WTC11 (cell line): ENCODE measurements around the gene GBF1. TPM values are rescaled to one million over a fixed set of nuclear protein-coding genes. Genes with fewer than 3 reads are reported as not detected.

Source experiments
- ATAC-seq: fragments of 200-7000 bp; cut with Tn5 transposase; 2 replicates; pipeline ENCODE4 v1.10.0; 2021; ENCODE audit warnings: mild to moderate bottlenecking, moderate library complexity
- CTCF ChIA-PET: fragments of 300-600 bp; sonication (Branson Sonifier 250); formaldehyde crosslinking; loops from one replicate; lab custom pipeline; 2021; ENCODE audit warnings: antibody characterized with exemption; lab: Charles Lee
- POLR2A ChIA-PET: fragments of 350-600 bp; sonication (Branson Sonifier 250); formaldehyde crosslinking; loops from one replicate; lab custom pipeline; 2021; ENCODE audit warnings: antibody characterized with exemption; lab: Charles Lee
- DNase-seq: peaks from one replicate; pipeline ENCODE4 v3.0.0; 2021; ENCODE audit warnings: low spot score
- H3K27ac Mint-ChIP-seq: 2 replicates; pipeline ENCODE4 v1.8.0; 2021; ENCODE audit warnings: mixed read lengths
- H3K27me3 Mint-ChIP-seq: 2 replicates; pipeline ENCODE4 v1.8.0; 2021; ENCODE audit warnings: low read depth, mild to moderate bottlenecking, moderate library complexity, mixed read lengths
- H3K36me3 Mint-ChIP-seq: 2 replicates; pipeline ENCODE4 v1.8.0; 2021; ENCODE audit warnings: mixed read lengths
- H3K4me1 Mint-ChIP-seq: 2 replicates; pipeline ENCODE4 v1.8.0; 2022; ENCODE audit warnings: mixed read lengths
- H3K4me3 Mint-ChIP-seq: 2 replicates; pipeline ENCODE4 v1.8.0; 2021; ENCODE audit warnings: mild to moderate bottlenecking, moderate library complexity, mixed read lengths
- H3K9me3 Mint-ChIP-seq: 2 replicates; pipeline ENCODE4 v1.8.0; 2021; ENCODE audit warnings: mixed read lengths
- ATF1 ChIP-seq: sonication (generic); formaldehyde crosslinking; IDR thresholded peaks from 2 replicates; pipeline ENCODE4 v1.8.1; 2023; ENCODE audit warnings: mild to moderate bottlenecking, moderate library complexity, missing genetic modification reagents
- ELF4 ChIP-seq: sonication (generic); formaldehyde crosslinking; IDR thresholded peaks from 2 replicates; pipeline ENCODE4 v1.8.1; 2022; ENCODE audit warnings: low read depth, mild to moderate bottlenecking, moderate library complexity, missing genetic modification reagents
- HMGA2 ChIP-seq: fragments of 250-450 bp; sonication (Bioruptor Pico); IDR thresholded peaks from 2 replicates; pipeline ENCODE4 v1.4.0; 2021; ENCODE audit warnings: mild to moderate bottlenecking, moderate library complexity
- IRF2 ChIP-seq: sonication (generic); formaldehyde crosslinking; IDR thresholded peaks from 2 replicates; pipeline ENCODE4 v1.8.0; 2022; ENCODE audit warnings: low read depth, missing genetic modification reagents, borderline replicate concordance
- JAZF1 ChIP-seq: fragments of 250-450 bp; sonication (Bioruptor Pico); IDR thresholded peaks from 2 replicates; pipeline ENCODE4 v1.9.0; 2021; ENCODE audit warnings: moderate library complexity, mild to moderate bottlenecking, inconsistent platforms
- NFATC4 ChIP-seq: fragments of 250-450 bp; sonication (Bioruptor Pico); IDR thresholded peaks from 2 replicates; pipeline ENCODE4 v1.9.0; 2021; ENCODE audit warnings: mild to moderate bottlenecking
- NFYB ChIP-seq: sonication (generic); formaldehyde crosslinking; conservative IDR thresholded peaks from 2 replicates; pipeline ENCODE4 v1.8.0; 2022; ENCODE audit warnings: low read depth, missing genetic modification reagents
- NR1H2 ChIP-seq: sonication (generic); formaldehyde crosslinking; IDR thresholded peaks from 2 replicates; pipeline ENCODE4 v1.9.0; 2021; ENCODE audit warnings: mild to moderate bottlenecking, moderate library complexity, missing genetic modification reagents
- NR2C2 ChIP-seq: sonication (generic); formaldehyde crosslinking; IDR thresholded peaks from 2 replicates; pipeline ENCODE4 v1.8.0; 2022; ENCODE audit warnings: mild to moderate bottlenecking, missing genetic modification reagents
- NR3C1 ChIP-seq: sonication (generic); formaldehyde crosslinking; conservative IDR thresholded peaks from 2 replicates; pipeline ENCODE4 v1.8.1; 2023; ENCODE audit warnings: low read depth, mild to moderate bottlenecking, missing genetic modification reagents
- RELA ChIP-seq: sonication (generic); formaldehyde crosslinking; IDR thresholded peaks from 2 replicates; pipeline ENCODE4 v1.8.1; 2022; ENCODE audit warnings: missing genetic modification reagents, mild to moderate bottlenecking, borderline replicate concordance
- RORB ChIP-seq: fragments of 250-450 bp; sonication (Bioruptor Pico); IDR thresholded peaks from 2 replicates; pipeline ENCODE4 v1.9.0; 2021; ENCODE audit warnings: mild to moderate bottlenecking
- SMAD4 ChIP-seq: sonication (generic); formaldehyde crosslinking; IDR thresholded peaks from 2 replicates; pipeline ENCODE4 v1.8.0; 2022; ENCODE audit warnings: mild to moderate bottlenecking, missing genetic modification reagents
- SP1 ChIP-seq: sonication (generic); formaldehyde crosslinking; conservative IDR thresholded peaks from 2 replicates; pipeline ENCODE4 v1.8.1; 2022; ENCODE audit warnings: missing genetic modification reagents
- TEAD1 ChIP-seq: sonication (generic); formaldehyde crosslinking; IDR thresholded peaks from 2 replicates; pipeline ENCODE4 v1.8.0; 2022; ENCODE audit warnings: mild to moderate bottlenecking, missing genetic modification reagents
- TEAD4 ChIP-seq: sonication (generic); formaldehyde crosslinking; IDR thresholded peaks from 2 replicates; pipeline ENCODE4 v1.8.0; 2022; ENCODE audit warnings: mild to moderate bottlenecking, missing genetic modification reagents
- TP53 ChIP-seq: sonication (generic); formaldehyde crosslinking; IDR thresholded peaks from 2 replicates; pipeline ENCODE4 v1.8.1; 2023; ENCODE audit warnings: mild to moderate bottlenecking, missing genetic modification reagents
- ZBTB21 ChIP-seq: sonication (generic); formaldehyde crosslinking; IDR thresholded peaks from 2 replicates; pipeline ENCODE4 v1.8.1; 2023; ENCODE audit warnings: mild to moderate bottlenecking, missing genetic modification reagents, borderline replicate concordance
- ZNF219 ChIP-seq: sonication (generic); formaldehyde crosslinking; IDR thresholded peaks from 2 replicates; pipeline ENCODE4 v1.8.0; 2023; ENCODE audit warnings: missing genetic modification reagents, mild to moderate bottlenecking, borderline replicate concordance
- ZNF232 ChIP-seq: sonication (generic); formaldehyde crosslinking; IDR thresholded peaks from 2 replicates; pipeline ENCODE4 v1.8.0; 2022; ENCODE audit warnings: mild to moderate bottlenecking, missing genetic modification reagents
- ZNF263 ChIP-seq: sonication (generic); formaldehyde crosslinking; IDR thresholded peaks from 2 replicates; pipeline ENCODE4 v1.8.1; 2022; ENCODE audit warnings: low read depth, mild to moderate bottlenecking, moderate library complexity, missing genetic modification reagents
- ZNF416 ChIP-seq: fragments of 250-450 bp; sonication (Bioruptor Pico); IDR thresholded peaks from 2 replicates; pipeline ENCODE4 v1.9.0; 2021; ENCODE audit warnings: mild to moderate bottlenecking, inconsistent platforms
- total RNA-seq: library from RNA; stranded (reverse); gene quantifications from 3 replicates; pipeline ENCODE4 v1.2.3, GENCODE V29; 2021
- TF ChIP-seq, protein P1 (sequence below): sonication (generic); formaldehyde crosslinking; conservative IDR thresholded peaks from 2 replicates; pipeline ENCODE4 v1.8.1; 2022; ENCODE audit warnings: mild to moderate bottlenecking, missing genetic modification reagents
- TF ChIP-seq, protein P2 (sequence below): sonication (generic); formaldehyde crosslinking; IDR thresholded peaks from 2 replicates; pipeline ENCODE4 v1.8.0; 2022; ENCODE audit warnings: mild to moderate bottlenecking, missing genetic modification reagents
- TF ChIP-seq, protein P3 (sequence below): sonication (generic); formaldehyde crosslinking; IDR thresholded peaks from 2 replicates; pipeline ENCODE4 v1.8.1; 2022; ENCODE audit warnings: mild to moderate bottlenecking, moderate library complexity, missing genetic modification reagents
- TF ChIP-seq, protein P4 (sequence below): sonication (generic); formaldehyde crosslinking; IDR thresholded peaks from 2 replicates; pipeline ENCODE4 v1.8.1; 2023; ENCODE audit warnings: mild to moderate bottlenecking, missing genetic modification reagents
- TF ChIP-seq, protein P5 (sequence below): sonication (generic); formaldehyde crosslinking; IDR thresholded peaks from 2 replicates; pipeline ENCODE4 v1.8.0; 2022; ENCODE audit warnings: mild to moderate bottlenecking, missing genetic modification reagents
- TF ChIP-seq, protein P6 (sequence below): sonication (generic); formaldehyde crosslinking; IDR thresholded peaks from 2 replicates; pipeline ENCODE4 v1.8.1; 2022; ENCODE audit warnings: missing genetic modification reagents, borderline replicate concordance

The GBF1 gene
- total RNA-seq, 1 experiment from 2014 or later, result 32.4 TPM

DNA sequence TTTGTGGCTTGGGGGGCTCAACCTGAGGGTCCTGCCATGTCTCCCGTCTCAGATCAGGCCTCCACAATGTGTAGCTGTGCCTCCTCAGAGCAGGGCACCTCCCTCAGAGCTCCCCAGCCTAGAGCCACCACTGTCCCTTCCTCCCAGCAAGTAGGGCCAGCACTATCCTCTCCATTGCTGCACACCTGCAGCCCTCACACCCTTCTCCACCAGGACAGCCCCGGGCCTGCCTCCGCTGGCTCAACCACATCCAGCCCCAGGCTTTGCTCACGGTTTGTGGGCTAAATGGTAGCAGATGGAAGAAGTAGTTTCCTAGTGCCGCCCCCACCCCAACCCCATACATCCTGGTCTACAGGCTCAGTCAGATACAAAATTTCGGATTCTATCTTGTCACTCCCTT, 160.3 kb downstream of the GBF1 start:
- ATAC-seq, result no peak
- Mint-ChIP-seq H3K4me3 (no peak overlapping the region), H3K27ac (no peak overlapping the region), H3K9me3 (no peaks in the 10 kb centered on the region), H3K36me3 (no peaks in the 10 kb centered on the region), H3K4me1 (peaks cover 13% of the 10 kb centered on the region), H3K27me3 (peaks cover 44% of the 10 kb centered on the region)
- ChIA-PET CTCF (interaction anchor here (1.2 to 4.8 kb wide), 2 partner anchors 17 to 31 kb away, joined by 3 to 68 read pairs; partner anchors contain the start of gene FBXL15), POLR2A (no interaction called here)
- no peak for DNase-seq
- TF ChIP-seq, protein P1, sequence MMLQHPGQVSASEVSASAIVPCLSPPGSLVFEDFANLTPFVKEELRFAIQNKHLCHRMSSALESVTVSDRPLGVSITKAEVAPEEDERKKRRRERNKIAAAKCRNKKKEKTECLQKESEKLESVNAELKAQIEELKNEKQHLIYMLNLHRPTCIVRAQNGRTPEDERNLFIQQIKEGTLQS (CRISPR knock-in tag), result no peak
- TF ChIP-seq HMGA2 (CRISPR knock-in tag) (no peak), ZNF263 (CRISPR knock-in tag) (no peak)

DNA sequence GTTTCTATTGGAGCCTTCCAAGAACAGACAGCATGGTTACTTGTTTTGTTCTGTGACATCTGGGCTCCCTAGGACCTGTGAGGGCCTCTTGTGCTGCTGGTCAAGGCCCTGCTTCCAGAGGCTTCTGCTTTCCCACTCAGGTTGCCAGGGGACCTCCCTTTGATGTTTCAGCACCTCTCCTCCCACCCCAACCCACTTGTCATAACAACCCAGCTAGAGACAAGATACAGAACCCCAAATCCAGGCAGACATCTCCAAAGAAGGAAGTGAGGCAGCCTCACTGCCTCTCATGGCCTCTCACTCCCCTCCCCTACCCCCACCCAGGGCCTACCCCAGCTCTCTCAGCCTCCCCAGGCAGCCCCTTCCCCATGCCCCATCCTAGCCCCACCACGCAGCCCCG, 161.5 kb downstream of the GBF1 start:
- Mint-ChIP-seq H3K4me3 (no peak overlapping the region), H3K9me3 (no peaks in the 10 kb centered on the region), H3K4me1 (peaks cover 23% of the 10 kb centered on the region), H3K27me3 (peaks cover 56% of the 10 kb centered on the region), H3K27ac (no peak overlapping the region), H3K36me3 (no peaks in the 10 kb centered on the region)
- no peak for DNase-seq
- no peak for ATAC-seq
- ChIA-PET CTCF (interaction anchor here (0.6 to 1.4 kb wide), 6 partner anchors 11 to 213 kb away, joined by 3 to 5 read pairs (median 4); partner anchors contain the start of gene NFKB2), POLR2A (interaction anchor here (0.7 kb wide), 2 partner anchors 55 to 247 kb away, joined by 3 to 4 read pairs; no protein-coding TSS in a partner anchor)
- no peak for TF ChIP-seq NR1H2 (CRISPR knock-in tag)
- TF ChIP-seq, protein P2, sequence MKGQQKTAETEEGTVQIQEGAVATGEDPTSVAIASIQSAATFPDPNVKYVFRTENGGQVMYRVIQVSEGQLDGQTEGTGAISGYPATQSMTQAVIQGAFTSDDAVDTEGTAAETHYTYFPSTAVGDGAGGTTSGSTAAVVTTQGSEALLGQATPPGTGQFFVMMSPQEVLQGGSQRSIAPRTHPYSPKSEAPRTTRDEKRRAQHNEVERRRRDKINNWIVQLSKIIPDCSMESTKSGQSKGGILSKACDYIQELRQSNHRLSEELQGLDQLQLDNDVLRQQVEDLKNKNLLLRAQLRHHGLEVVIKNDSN (CRISPR knock-in tag), result no peak
- no peak for TF ChIP-seq JAZF1 (CRISPR knock-in tag)
- no peak for TF ChIP-seq TP53 (CRISPR knock-in tag)
- TF ChIP-seq, protein P3, sequence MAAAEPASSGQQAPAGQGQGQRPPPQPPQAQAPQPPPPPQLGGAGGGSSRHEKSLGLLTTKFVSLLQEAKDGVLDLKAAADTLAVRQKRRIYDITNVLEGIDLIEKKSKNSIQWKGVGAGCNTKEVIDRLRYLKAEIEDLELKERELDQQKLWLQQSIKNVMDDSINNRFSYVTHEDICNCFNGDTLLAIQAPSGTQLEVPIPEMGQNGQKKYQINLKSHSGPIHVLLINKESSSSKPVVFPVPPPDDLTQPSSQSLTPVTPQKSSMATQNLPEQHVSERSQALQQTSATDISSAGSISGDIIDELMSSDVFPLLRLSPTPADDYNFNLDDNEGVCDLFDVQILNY (CRISPR knock-in tag), result no peak
- TF ChIP-seq IRF2 (CRISPR knock-in tag), result no peak
- TF ChIP-seq ZBTB21 (CRISPR knock-in tag), result no peak
- TF ChIP-seq ZNF232 (CRISPR knock-in tag), result no peak
- no peak for TF ChIP-seq ZNF416 (CRISPR knock-in tag)
- no peak for TF ChIP-seq RELA (CRISPR knock-in tag)
- no peak for TF ChIP-seq ZNF219 (CRISPR knock-in tag)
- TF ChIP-seq NFYB (CRISPR knock-in tag), result no peak
- TF ChIP-seq TEAD4 (CRISPR knock-in tag), result no peak
- no peak for TF ChIP-seq NR3C1 (CRISPR knock-in tag)

DNA sequence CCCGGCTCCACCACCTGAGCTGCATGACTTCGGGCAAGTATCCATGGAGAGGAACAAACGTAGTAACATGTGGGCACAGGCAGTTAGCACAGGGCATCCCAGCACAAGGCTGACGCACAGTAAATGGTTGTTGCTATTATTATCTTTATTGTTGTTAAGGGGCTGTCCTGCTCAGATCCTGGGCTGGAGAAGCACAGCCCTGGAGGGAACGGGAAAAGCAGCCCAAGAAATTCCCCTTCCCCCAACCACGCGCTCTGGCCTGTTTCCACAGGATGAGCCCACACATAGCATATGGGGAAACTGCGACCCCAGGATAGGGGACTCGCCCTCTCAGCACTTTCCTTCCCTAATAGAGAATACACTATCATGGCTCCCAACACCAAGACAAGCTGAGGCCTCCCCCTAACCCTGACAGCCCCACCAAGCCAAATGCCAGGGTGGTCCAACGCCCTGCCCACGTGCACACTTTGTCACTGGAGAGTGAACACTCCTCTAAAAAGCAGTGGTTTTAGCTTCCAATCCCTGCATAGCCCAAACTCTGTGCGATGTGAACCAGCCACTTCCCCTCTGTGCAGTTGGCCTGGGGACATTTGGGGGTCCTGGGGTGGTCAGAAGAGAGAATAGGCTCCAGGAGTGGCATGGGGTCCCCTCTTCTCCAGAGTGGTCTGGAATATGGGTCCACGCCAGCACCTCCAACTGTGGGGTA, 162.2 kb downstream of the GBF1 start:
- POLR2A ChIA-PET, result interaction anchor here (0.7 kb wide), 1 partner anchor 54 kb away, joined by 3 read pairs; no protein-coding TSS in a partner anchor
- H3K36me3 Mint-ChIP-seq, result no peaks in the 10 kb centered on the region
- TF ChIP-seq NR2C2 (CRISPR knock-in tag), result no peak
- no peak for TF ChIP-seq ATF1 (CRISPR knock-in tag)
- no peak for TF ChIP-seq SMAD4
- TF ChIP-seq ELF4 (CRISPR knock-in tag), result no peak
- no peak for TF ChIP-seq SP1 (CRISPR knock-in tag)
- no peak for TF ChIP-seq TEAD1 (CRISPR knock-in tag)
- TF ChIP-seq HMGA2 (CRISPR knock-in tag), result no peak
- TF ChIP-seq, protein P4, sequence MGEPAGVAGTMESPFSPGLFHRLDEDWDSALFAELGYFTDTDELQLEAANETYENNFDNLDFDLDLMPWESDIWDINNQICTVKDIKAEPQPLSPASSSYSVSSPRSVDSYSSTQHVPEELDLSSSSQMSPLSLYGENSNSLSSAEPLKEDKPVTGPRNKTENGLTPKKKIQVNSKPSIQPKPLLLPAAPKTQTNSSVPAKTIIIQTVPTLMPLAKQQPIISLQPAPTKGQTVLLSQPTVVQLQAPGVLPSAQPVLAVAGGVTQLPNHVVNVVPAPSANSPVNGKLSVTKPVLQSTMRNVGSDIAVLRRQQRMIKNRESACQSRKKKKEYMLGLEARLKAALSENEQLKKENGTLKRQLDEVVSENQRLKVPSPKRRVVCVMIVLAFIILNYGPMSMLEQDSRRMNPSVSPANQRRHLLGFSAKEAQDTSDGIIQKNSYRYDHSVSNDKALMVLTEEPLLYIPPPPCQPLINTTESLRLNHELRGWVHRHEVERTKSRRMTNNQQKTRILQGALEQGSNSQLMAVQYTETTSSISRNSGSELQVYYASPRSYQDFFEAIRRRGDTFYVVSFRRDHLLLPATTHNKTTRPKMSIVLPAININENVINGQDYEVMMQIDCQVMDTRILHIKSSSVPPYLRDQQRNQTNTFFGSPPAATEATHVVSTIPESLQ (CRISPR knock-in tag), result no peak
- no peak for TF ChIP-seq NR1H2 (CRISPR knock-in tag)
- TF ChIP-seq, protein P5, sequence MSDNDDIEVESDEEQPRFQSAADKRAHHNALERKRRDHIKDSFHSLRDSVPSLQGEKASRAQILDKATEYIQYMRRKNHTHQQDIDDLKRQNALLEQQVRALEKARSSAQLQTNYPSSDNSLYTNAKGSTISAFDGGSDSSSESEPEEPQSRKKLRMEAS (CRISPR knock-in tag), result no peak
- no peak for TF ChIP-seq NFATC4
- TF ChIP-seq RORB (CRISPR knock-in tag), result no peak
- TF ChIP-seq, protein P6, sequence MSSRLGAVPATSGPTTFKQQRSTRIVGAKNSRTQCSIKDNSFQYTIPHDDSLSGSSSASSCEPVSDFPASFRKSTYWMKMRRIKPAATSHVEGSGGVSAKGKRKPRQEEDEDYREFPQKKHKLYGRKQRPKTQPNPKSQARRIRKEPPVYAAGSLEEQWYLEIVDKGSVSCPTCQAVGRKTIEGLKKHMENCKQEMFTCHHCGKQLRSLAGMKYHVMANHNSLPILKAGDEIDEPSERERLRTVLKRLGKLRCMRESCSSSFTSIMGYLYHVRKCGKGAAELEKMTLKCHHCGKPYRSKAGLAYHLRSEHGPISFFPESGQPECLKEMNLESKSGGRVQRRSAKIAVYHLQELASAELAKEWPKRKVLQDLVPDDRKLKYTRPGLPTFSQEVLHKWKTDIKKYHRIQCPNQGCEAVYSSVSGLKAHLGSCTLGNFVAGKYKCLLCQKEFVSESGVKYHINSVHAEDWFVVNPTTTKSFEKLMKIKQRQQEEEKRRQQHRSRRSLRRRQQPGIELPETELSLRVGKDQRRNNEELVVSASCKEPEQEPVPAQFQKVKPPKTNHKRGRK (CRISPR knock-in tag), result no peak

More for the DNA sequence above, 162.2 kb downstream of the GBF1 start:
- H3K9me3 Mint-ChIP-seq, result no peaks in the 10 kb centered on the region
- ATAC-seq, result no peak
- peak overlapping the region; percentile 44 for H3K4me3 Mint-ChIP-seq
- peaks cover 63% of the 10 kb centered on the region for H3K27me3 Mint-ChIP-seq
- peaks cover 23% of the 10 kb centered on the region for H3K4me1 Mint-ChIP-seq
- DNase-seq, result no peak
- H3K27ac Mint-ChIP-seq, result no peak overlapping the region
- CTCF ChIA-PET, result interaction anchor here (1.2 to 1.4 kb wide), 2 partner anchors 28 to 178 kb away, joined by 4 read pairs; no protein-coding TSS in a partner anchor
